NCI-H69 (cell line): ENCODE measurements around the gene SEC61B.
"Not testable (repeated sequence)": the region's sequence is repeated elsewhere in the genome, so short reads cannot be mapped to it uniquely, and the experiment has no call there.

Experiments
- DNase-seq: peaks from one replicate; lab custom pipeline; 2025; lab: John Stamatoyannopoulos, UW

The SEC61B gene

GRCh38 chr9:99237849-99238248 lies 15.8 kb downstream of the SEC61B start:
- DNase-seq = not testable (repeated sequence)

DNA sequence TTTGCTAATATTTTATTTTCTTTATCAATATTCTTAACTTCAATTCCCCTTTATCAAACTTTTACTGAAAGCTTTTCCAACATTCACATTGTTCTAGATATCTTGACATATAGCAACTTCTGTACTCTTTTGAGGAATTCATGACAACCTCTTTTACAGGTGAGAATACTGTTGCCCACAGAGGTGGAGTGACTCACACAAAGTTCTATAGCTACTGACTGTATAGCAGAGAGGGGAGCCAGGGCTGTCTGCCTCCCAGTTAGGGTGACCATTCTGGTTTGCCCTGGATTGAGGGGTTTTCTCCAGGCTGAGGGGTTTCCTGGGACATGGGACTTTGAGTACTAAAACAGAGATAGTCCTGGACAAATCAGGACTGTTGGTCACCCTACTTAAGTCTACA lies 16.2 kb downstream of the SEC61B start:
- no peak for DNase-seq

GRCh38 chr9:99239341-99240060 lies 17.4 kb downstream of the SEC61B start:
- no peak for DNase-seq

DNA sequence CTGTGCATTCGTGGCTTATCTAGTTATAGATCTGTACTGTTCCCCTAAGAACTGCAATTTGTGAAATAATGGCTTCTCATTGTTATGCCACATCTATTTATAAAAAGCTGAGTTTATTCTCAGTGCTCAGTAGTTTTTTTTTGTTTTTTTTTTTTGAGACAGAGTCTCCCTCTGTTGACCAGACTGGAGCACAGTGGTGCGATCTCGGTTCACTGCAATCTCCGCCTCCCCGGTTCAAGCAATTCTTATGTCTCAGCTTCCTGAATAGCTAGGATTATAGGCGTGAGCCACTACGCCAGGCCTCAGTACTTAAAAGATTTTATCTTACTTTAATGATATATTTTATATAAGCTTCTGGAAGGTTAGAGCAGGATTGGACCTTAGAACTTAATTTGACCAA lies 19.0 kb downstream of the SEC61B start:
- DNase-seq = no peak

DNA sequence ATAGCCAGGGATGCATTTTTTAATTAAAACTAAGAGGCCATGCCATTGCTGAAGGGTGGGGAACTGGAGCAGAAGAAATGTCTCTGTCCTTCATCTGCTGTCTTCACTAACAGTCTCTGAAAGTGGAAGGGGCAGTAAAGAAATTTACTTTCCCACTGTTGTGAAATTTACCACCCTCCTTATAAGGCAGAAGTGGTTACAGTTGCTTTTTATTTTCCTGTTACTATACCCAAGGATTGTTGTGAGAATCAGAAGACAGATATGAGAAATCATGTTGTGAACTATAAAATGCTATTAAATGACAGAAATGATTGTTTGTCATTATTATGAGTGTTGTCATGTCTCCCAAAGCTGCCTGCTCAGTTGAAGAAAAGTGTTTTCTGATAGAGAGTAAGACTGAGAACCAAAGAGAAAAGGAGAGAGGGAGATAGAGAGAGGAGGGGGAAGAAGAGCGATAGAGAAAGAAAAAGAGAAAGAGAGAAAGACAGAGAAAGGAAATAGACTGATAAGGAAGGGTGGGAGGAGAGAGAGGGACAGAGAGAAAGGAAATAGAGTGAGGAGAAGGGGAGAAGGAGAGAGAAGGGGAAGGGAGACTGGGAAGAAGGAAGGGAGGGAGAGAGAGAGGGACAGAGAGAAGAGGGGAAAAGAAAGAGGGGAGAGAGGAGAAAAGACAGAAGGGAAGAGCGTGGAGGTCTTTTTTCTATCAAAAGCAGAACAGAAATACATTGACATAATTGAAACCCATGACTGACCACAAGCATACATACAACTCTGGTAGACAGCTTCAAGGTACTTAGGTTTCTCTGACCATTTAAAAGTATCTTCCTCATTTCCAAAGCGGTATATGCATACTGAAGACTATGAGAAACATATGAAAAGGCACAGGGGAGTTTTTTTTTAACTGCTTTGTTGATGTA lies 22.5 kb downstream of the SEC61B start:
- DNase-seq = no peak

DNA sequence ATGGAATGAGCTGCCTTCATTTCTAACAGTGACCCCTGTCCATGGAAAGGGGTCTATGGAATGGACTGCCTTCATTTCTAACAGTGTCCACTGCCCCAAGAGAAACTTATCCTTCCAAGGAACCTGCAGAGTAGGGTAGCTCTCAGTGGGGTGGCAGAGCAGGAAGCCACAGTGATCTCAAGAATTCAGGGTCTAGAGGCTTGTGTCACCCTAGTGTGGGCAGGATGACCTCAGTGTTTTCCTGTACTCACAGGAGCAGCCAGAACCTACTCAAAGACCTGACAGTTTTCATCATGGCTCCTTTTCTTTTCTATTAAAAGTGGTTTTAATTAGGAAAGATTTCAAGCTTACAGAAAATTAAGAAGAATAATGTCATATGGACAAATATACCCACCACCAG lies 27.5 kb downstream of the SEC61B start:
- DNase-seq = no peak

- no peak for DNase-seq
Observed at GRCh38 chr9:99251157-99251556, 29.1 kb downstream of the SEC61B start.

DNA sequence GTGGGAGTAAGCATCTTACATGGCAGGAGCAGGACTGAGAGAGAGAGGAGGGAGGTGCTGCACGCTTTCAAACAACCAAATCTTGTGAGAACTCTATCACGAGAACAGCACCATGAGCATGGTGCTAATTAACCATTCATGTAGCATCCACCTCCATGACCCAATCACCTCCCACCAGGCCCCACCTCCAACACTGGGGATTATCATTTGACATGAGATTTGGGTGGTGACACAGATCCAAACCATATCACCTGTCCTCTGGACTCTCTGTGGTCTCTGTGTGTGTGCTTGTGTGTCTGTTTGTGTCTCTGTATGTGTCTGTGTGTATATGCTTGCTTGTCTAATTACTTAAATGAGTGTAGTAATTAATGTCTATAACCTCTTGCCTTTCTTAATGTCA lies 31.1 kb downstream of the SEC61B start:
- DNase-seq = no peak

DNA sequence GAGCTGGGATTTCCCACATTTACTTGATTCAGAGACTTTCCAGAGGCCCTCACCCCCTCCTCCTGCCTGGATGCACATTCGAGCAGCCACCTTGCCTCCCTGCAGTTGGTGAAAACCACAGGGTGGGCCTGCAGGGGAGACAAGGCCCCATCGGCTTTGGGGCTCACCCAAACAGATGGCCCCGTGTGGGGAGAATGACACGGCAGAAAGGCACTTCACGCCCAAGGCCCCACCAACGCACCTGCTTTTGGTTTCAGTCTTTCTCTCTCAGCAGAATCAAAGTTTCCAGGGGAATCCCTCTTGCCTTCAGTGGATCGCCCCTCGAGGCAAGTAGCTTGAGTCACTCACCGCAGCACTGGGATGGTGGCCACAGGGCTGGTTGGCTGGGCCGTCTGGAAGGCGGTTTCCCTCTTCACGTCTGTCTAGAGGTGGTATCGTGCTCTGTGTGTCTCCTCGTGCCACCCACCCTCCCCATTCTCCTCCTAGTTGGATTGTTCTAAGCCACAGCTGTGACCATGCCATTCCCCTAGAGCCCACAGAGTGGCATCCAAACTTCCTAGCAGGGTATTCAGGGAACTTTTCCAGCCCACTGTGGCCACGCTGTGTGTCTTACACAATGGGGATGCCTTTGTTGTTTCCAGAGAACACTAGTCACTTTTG lies 31.8 kb downstream of the SEC61B start:
- DNase-seq = no peak

- DNase-seq = no peak
Observed at GRCh38 chr9:99255651-99256050, 33.6 kb downstream of the SEC61B start.

DNA sequence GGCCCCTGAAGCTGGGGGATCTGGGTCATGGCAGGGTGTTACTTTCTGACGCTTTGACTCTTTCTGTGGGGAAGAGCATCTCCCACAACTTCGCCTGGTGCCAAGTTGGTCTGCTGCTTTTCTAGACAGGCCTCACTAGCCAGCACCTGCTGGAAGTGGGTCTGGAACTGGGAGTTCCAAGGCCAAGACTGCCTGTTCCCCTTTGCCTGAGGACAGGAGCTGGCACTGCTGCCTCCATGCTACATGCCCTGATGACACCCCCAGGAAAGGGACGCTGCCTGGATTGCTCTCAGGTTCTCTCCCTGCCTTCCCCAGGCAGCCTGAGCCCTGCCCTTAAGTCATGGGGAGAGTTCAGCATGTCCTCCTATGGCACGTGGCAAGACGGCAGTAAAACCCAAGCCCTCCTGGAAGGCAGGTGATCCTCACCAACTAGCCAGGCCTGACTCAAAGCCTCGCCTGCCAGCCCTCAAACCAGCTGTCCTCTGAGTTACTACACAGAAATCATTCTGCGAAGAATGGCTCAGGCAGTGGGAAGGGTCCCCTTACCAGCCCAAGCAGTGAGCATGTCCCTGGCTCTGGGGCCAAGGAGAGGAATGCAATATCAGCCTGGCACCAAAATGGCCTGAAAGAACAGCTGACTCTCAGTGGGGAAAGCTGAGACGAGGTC lies 35.8 kb downstream of the SEC61B start:
- no peak for DNase-seq

GRCh38 chr9:99259231-99259918 lies 37.3 kb downstream of the SEC61B start:
- no peak for DNase-seq

DNA sequence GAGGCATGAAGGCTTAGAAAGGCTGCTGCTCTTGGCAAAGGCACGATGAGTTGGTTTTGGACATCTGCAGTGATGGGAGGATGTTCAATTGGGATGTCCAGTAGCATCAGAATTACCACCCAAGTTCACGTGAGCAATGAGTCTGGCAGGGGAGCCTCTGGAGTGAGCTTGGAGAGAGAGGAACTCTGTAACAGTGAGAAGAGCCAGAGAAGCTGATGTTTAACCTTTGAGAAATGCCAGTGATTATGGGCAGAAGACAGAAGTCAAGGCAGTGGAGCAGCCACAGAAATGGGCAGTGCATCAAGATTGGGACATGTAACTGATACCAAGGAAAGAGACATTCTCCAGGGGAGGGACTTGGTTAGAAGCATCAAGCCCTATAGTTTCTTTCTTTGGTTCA lies 39.8 kb downstream of the SEC61B start:
- DNase-seq = no peak

DNA sequence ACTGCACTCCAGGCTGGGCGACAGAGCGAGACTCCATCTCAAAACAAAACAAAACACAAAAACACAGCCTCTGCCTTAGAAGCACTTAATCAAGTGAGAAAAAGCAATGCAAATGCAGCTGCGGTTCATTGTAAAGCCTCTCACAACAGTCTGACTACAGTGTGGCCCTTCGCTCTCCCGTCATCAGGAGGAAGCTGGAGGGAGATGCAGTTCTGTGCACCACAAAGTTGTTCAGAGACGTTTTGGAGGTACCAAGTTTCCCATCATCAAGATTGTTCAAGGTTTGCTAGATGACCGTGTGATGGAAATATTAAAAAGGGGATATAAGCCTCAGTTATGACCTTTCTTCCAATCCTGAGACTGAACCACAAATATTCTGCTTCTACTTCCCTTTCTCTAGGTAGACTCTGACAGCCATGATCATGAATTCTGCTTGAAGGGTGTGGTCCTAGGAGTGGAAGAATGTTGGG lies 40.9 kb downstream of the SEC61B start:
- DNase-seq = no peak

GRCh38 chr9:99264070-99264680 lies 42.1 kb downstream of the SEC61B start:
- peak; percentile 70 for DNase-seq

DNA sequence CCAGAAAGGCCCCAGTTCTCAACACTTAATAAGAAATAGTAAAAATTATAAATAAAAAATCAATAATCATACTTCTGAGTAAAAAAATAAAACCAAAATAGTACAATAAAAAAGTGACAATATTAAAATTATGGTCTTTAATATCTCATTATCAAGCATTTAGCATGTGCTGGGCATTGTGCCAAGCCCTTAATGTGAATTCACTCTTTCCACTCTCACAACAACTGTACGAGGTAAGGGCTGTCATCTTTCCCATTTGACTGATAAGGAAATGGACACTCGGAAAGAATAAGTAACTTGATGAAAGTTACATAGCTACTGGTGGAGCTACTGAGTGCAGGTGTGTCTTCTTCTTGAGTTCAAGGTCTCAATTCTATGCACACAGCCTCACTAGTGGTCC lies 43.6 kb downstream of the SEC61B start:
- DNase-seq = no peak

DNA sequence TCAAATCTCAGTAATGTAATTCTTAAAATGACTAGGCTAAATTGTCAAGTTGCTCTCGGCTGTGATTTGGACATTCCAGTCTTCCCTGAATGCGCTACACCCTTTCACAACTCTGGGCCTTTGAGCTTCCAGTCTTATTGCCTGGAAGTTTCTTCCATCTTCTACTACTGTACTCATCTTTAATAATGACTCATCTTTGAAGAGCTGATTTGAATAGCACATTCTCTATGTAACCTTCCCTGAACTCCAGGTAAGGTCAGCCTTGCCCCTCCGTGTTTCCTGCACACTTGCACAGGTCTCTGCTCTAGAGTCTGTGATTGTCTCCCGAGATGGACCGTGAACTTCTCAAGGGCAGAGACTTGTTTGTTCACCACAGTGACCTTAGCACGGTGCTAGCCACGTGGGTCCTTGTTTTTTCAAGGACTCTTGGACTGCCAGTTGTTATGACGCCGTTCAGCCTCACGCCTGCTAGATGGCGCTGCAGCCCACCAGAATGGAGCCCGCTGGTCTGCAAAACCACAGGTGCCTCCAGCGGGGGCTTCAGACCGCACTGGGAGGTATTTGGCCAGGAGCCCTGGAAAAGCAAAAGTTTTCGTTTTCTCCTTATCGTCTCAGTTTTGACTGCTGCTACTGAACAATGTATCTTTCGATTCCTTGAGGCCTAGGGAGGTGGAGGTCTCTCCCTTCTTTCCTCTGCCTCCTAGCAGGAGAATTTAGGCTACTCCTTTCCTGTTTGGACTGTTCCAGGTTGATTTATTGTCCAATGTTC lies 44.4 kb downstream of the SEC61B start:
- DNase-seq = peak; percentile 83

- no peak for DNase-seq
Observed at GRCh38 chr9:99269416-99269815, 47.3 kb downstream of the SEC61B start.

DNA sequence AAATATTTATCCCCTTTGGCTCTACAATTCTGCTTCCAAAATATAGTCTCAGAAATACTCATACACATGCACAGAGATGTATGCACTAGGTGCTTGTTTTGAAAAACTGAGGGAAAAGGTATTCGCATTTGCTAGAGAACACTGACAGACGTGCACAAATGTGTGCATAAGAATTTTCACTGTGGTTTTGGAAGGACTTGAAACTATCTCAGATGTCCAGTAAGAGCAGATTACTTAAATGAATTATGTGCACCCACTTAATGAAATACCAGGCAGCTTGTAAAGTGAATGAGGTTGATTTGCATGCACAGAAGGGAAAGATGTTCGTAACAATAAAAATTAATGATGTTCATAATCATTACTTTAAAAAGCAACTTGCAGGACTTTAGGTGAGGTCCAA lies 48.4 kb downstream of the SEC61B start:
- DNase-seq = no peak

- no peak for DNase-seq
Observed at GRCh38 chr9:99272836-99273235, 50.8 kb downstream of the SEC61B start.
